ENCODE results near the gene ANXA8.
A peak's percentile ranks its signal among the peaks of the same experiment; 100 is the strongest.

The ANXA8 gene

GRCh38 chr10:47447209-47447608 is 36.7 kb downstream of the ANXA8 start:
- no peak for DNase-seq

GRCh38 chr10:47445720-47446119 is 38.2 kb downstream of the ANXA8 start:
- DNase-seq, result no peak

GRCh38 chr10:47444047-47444446 is 39.9 kb downstream of the ANXA8 start:
- DNase-seq, result no peak

- no peak for DNase-seq
Measured at GRCh38 chr10:47443145-47443544, 40.8 kb downstream of the ANXA8 start.

- DNase-seq, result no peak
Measured at GRCh38 chr10:47442351-47442750, 41.6 kb downstream of the ANXA8 start.

- DNase-seq, result no peak
Measured at GRCh38 chr10:47441938-47442337, 42.0 kb downstream of the ANXA8 start.

GRCh38 chr10:47440207-47440606 is 43.7 kb downstream of the ANXA8 start:
- DNase-seq, result no peak

GRCh38 chr10:47438857-47439474 is 44.9 kb downstream of the ANXA8 start:
- peak in 1 of 2 donors; percentile 51 for DNase-seq

GRCh38 chr10:47435081-47435480 is 48.8 kb downstream of the ANXA8 start:
- DNase-seq, result peak in 1 of 2 donors; percentile 13

GRCh38 chr10:47425813-47426419 is 58.0 kb downstream of the ANXA8 start:
- DNase-seq, result no peak

GRCh38 chr10:47424231-47424630 is 59.7 kb downstream of the ANXA8 start:
- no peak for DNase-seq

GRCh38 chr10:47423476-47423875 is 60.4 kb downstream of the ANXA8 start:
- DNase-seq, result no peak

GRCh38 chr10:47421057-47421952 is 62.6 kb downstream of the ANXA8 start:
- DNase-seq, result no peak

GRCh38 chr10:47420305-47421056 is 63.4 kb downstream of the ANXA8 start:
- no peak for DNase-seq

- no peak for DNase-seq
Measured at GRCh38 chr10:47419421-47419820, 64.5 kb downstream of the ANXA8 start.

- no peak for DNase-seq
Measured at GRCh38 chr10:47418966-47419365, 64.9 kb downstream of the ANXA8 start.

- no peak for DNase-seq
Measured at GRCh38 chr10:47418321-47418720, 65.6 kb downstream of the ANXA8 start.
